GM12873 (cell line): ENCODE results near the gene MAD1L1.

Experiments
- TF ChIP-seq, protein P1 (sequence below): IDR thresholded peaks from 2 replicates; pipeline ENCODE4 v1.5.1; 2012; ENCODE audit warnings: low read depth, mild to moderate bottlenecking, moderate library complexity, low read length, control low read depth; ENCODE audit not compliant: insufficient read depth; ENCODE audit errors: missing control alignments

The MAD1L1 gene

DNA sequence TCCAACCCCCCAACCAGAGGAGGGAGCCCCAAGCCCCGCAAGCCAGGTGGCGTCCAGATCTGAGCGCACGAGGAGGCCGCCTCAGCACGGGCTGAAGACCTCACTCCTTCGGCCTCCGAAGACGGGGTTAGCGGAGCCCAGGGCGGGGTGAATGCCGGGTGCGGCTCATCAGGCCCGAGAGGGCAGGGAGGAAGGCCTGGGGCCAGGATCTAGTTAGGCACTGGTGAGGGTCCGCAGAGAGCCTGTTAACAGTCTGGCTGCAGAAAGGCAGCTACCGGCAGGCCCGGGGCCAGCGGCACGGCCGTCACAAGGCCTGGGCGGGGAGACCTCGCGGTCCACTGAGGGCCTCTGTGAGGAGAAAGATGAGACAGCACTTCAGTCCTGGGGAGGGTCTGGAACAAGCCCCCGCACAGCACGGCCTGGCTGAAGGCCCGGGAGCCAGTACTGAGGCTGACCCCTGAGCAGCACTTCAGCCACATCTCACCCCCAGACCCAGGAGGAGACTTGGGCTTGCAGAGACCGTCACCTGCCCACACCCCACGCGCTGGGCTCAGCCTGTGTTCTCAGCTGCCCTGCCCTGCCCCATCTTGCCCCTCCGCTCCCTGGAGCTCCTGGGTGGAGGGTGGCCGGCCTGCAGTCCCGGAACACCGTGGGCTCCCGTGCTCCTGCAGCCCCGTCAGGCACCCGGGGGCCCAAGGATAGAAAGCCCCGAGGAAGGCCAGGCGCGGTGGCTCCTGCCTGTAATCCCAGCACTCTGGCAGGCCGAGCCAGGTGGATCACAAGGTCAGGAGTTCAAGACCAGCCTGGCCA is 369.4 kb downstream of the MAD1L1 start:
- TF ChIP-seq, protein P1, sequence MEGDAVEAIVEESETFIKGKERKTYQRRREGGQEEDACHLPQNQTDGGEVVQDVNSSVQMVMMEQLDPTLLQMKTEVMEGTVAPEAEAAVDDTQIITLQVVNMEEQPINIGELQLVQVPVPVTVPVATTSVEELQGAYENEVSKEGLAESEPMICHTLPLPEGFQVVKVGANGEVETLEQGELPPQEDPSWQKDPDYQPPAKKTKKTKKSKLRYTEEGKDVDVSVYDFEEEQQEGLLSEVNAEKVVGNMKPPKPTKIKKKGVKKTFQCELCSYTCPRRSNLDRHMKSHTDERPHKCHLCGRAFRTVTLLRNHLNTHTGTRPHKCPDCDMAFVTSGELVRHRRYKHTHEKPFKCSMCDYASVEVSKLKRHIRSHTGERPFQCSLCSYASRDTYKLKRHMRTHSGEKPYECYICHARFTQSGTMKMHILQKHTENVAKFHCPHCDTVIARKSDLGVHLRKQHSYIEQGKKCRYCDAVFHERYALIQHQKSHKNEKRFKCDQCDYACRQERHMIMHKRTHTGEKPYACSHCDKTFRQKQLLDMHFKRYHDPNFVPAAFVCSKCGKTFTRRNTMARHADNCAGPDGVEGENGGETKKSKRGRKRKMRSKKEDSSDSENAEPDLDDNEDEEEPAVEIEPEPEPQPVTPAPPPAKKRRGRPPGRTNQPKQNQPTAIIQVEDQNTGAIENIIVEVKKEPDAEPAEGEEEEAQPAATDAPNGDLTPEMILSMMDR = no peak

DNA sequence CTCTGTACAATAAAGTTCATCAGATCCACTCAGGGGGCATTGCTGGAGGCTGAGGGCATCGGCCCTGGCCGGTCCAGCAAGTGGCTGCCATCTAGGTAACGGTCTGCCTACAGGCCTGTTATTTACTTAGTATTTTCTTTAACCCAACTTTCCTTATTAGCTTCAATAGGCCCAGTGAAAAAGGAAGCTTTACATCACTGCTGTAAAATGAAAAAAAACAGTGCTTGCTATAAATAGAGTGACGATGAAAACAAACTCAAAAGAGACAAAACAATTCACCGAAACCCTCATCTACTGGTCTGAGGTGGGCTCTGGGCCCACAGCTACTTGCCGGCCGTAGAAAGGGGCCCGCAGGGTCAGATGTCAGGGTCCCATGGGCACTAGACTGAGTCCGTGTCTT is 370.2 kb downstream of the MAD1L1 start:
- TF ChIP-seq, protein P1 = no peak

DNA sequence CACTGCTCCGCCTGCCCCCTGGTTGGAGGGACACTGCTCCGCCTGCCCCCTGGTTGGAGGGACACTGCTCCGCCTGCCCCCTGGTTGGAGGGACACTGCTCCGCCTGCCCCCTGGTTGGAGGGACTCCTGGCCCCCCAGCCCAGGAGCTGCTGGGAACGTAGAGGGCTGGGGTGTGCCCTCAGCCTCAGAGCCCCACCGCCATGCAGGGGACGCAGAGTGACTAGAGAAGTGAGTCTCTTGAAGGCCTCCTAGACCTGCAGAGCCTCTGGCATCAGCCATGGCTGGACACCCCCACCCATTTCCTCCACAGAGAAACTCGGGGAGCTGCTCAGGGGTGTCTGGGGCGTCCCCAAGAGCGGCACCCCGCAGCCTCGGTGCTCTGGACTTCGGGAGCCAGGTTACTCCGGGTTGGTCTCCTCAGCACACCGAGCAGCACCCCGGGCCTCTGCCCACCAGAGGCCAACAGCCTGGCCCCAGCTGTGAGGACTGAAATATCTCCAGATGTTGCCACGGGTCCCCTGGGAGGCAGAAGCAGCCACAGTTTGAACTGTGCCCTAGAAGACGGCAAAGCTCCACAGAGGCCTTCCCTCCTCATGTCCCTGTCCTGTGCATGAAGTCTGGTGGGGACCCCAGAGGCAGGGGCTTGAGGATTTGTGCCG is 370.8 kb downstream of the MAD1L1 start:
- TF ChIP-seq, protein P1 = no peak

DNA sequence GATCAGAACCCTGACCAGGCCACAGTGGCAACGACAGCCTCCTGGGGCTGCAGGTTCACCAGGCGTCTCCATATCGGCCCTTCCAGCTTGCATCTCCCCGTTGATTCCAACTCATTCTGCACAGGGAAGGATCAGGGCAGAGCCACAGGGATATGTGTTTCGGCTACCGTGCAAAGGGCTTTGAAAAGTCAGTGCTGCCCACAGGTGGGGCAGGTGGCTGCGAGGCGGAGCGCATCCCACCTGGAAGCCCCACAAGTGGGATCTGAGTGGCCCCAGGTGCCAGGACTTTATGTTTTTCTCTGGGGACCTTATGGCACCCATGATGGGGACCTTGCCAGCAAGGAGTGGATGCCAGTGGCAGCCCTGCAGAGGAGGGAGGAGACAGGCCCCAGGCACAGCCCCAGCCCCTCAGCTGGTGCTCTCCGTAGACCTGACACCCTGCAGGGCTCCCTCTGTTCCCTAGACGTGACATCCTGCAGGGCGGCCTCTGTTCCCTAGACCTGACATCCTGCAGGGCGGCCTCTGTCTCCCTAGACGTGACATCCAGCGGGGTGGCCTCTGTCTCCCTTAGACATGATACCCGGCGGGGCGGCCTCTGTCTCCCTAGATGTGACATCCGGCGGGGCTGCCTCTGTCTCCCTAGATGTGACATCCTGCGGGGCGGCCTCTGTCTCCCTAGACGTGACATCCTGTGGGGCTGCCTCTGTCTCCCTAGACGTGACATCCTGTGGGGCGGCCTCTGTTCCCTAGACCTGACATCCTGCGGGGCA is 373.3 kb downstream of the MAD1L1 start:
- TF ChIP-seq, protein P1 = no peak

DNA sequence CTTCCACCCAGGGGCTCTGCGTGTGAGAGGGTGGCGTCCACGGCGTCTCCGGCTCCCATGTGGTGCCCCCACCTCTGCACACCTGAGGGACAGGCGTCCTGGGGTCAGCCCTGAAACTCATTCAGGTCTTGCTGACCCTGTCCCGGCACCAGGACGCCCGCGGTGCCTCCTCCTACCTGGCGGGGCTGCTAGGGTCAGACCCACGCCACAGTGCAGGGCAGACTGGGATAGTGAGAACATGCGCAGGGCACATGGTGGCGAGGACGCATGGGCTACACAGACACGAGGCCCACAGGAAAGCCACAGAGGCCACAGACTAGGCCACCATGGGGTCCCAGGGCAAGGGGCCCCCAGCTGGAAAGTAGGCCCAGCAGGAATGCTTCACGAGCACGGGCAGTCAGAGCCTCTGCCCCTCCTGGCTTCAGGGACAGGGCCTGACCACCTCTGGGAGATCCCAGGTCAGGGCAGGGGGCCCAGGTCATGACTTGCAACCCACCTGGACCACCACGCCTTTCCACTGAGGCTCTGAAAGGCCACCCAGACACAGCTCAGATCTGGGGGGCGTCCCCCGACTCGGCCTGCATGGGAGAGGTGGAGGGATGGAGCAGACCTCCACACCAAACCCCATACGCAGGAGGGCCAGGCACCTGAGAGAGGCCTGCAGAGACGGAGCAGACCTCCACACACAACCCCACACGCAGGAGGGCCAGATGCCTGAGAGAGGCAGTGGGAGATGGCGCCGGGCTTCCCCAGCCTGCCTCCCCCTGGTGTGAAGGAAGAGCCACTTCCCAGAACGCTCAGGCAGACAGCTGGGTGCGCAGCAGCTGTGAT is 374.1 kb downstream of the MAD1L1 start:
- TF ChIP-seq, protein P1 = no peak

DNA sequence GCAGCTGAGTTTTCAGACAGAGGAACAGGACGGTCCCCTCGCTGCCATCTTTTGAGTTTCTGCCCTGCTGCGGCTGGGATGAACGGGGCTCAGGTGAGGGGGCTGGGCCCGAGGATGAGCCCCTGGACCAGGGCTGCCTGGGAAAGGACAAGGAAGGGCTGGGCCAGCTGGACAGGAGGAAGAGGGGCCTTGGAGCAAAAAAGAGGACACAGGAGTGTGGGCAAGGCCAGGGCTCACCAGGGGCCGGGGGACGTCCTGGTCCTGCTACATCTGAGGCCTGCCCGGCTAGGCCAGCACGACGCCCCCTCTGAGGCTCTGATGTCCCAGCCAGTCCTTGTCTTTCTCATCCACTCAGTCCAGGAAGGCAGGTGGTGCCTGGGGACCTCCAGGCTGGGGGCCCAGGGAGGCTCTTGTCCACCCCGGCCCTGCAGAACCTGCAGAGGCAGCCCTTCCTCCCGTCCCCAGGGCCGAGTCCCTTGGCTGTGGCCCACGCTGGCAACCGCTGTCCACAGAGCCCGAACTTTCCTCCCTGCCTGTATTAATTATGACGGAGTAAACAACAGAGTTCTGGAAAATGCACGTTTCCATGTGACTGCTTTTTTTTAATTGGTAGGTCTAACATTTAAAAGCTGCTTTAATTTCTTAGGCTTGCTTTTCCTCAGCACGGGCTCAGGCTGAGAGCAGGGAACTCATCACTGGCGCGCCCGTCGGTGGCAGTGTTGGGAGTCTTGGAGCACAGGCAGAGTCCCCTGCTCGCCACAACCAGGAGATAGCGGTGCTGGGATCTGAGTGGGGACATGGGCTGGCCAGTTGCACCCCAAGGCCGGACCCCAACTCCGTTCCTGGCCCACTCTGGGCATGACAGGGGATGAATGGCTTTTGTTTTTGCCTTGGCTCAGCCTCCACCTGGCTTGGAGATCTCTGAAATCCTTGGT is 375.0 kb downstream of the MAD1L1 start:
- TF ChIP-seq, protein P1 = no peak
